B cell (primary cell): ENCODE results near the gene FHIT. TPM values are rescaled to one million over a fixed set of nuclear protein-coding genes. Genes with fewer than 3 reads are reported as not detected.

Source experiments
- ATAC-seq: fragments of 200-7000 bp; cut with Tn5 transposase; one replicate; pipeline ENCODE4 v1.10.0; 2021; ENCODE audit warnings: low read depth, mild to moderate bottlenecking, moderate number of reproducible peaks, moderate library complexity
- CTCF ChIA-PET: fragments of 350-600 bp; sonication (Branson Sonifier 250); formaldehyde crosslinking; loops from one replicate; lab custom pipeline; 2021; ENCODE audit warnings: antibody characterized with exemption, inconsistent platforms; lab: Charles Lee
- POLR2A ChIA-PET: fragments of 350-600 bp; sonication (Branson Sonifier 250); formaldehyde crosslinking; loops from one replicate; lab custom pipeline; 2021; ENCODE audit warnings: antibody characterized with exemption; lab: Charles Lee
- DNase-seq: peaks from one replicate; pipeline ENCODE4 v3.0.0; 2013
- H2AFZ ChIP-seq: 2 replicates; pipeline ENCODE4 v1.6.1; 2012; ENCODE audit warnings: mild to moderate bottlenecking, low read depth, low read length; ENCODE audit not compliant: insufficient read depth, poor library complexity, severe bottlenecking
- H3K27ac ChIP-seq, 2 donors: 1 replicate in 1 of 2; 2 replicates in 1 of 2; pipeline ENCODE4 v1.5.1; 2012 to 2013; ENCODE audit warnings: low read length in 2 of 2, mild to moderate bottlenecking in 2 of 2, moderate library complexity in 1 of 2
- H3K27me3 ChIP-seq, 4 experiments: fragments of 200-600 bp in 1 of 4; sonication (generic) in 1 of 4; replicated peaks in 1 of 4; 1 replicate in 2 of 4; 2 replicates in 2 of 4; pipeline versions ENCODE4 v1.6.1 to v1.7.0; 2013 to 2016; ENCODE audit warnings: low read length in 3 of 4, mild to moderate bottlenecking in 2 of 4, mixed read lengths in 1 of 4, moderate library complexity in 1 of 4; ENCODE audit not compliant: insufficient read depth in 4 of 4, control insufficient read depth in 3 of 4; ENCODE audit errors: control extremely low read depth in 1 of 4
- H3K36me3 ChIP-seq, 2 experiments: replicated peaks in 1 of 2; 1 replicate in 1 of 2; 2 replicates in 1 of 2; pipeline versions ENCODE4 v1.6.1 to v1.7.1; 2013; ENCODE audit warnings: low read length in 1 of 2; ENCODE audit not compliant: insufficient read depth in 2 of 2, control insufficient read depth in 1 of 2; ENCODE audit errors: control extremely low read depth in 1 of 2, extremely low read depth in 1 of 2
- H3K4me1 ChIP-seq, 2 donors: fragments of 200-600 bp in 1 of 2; sonication (generic) in 1 of 2; 1 replicate in 1 of 2; 2 replicates in 1 of 2; pipeline versions ENCODE4 v1.5.1 to v1.6.1; 2013 to 2017; ENCODE audit warnings: low read length in 2 of 2; ENCODE audit not compliant: control insufficient read depth in 2 of 2, insufficient read depth in 2 of 2
- H3K4me2 ChIP-seq: replicated peaks from 2 replicates; pipeline ENCODE3; 2012; ENCODE audit warnings: mild to moderate bottlenecking, low read depth, low read length; ENCODE audit not compliant: poor library complexity, severe bottlenecking
- H3K4me3 ChIP-seq, 5 experiments: fragments of 200-600 bp in 1 of 5; sonication (generic) in 1 of 5; 1 replicate in 3 of 5; 2 replicates in 2 of 5; pipeline versions ENCODE4 v1.5.1 to v1.7.0; 2011 to 2016; ENCODE audit warnings: low read length in 4 of 5, mild to moderate bottlenecking in 4 of 5, low read depth in 2 of 5, control low read depth in 1 of 5, moderate library complexity in 1 of 5; ENCODE audit not compliant: insufficient read depth in 1 of 5; ENCODE audit errors: control extremely low read depth in 1 of 5, extremely low read depth in 1 of 5
- H3K79me2 ChIP-seq: fragments of 200-600 bp; sonication (generic); one replicate; pipeline ENCODE4 v1.6.0; 2016; ENCODE audit warnings: low read length; ENCODE audit not compliant: control insufficient read depth, insufficient read depth
- H3K9ac ChIP-seq: fragments of 200-600 bp; sonication (generic); 2 replicates; pipeline ENCODE4 v1.6.1; 2017; ENCODE audit warnings: mild to moderate bottlenecking, low read length, moderate library complexity
- H3K9me3 ChIP-seq, 3 donors: one replicate each; pipeline versions ENCODE4 v1.6.1 to v1.7.1; 2013; ENCODE audit warnings: low read length in 2 of 3; ENCODE audit not compliant: control insufficient read depth in 2 of 3, insufficient read depth in 1 of 3; ENCODE audit errors: control extremely low read depth in 1 of 3
- H4K20me1 ChIP-seq: 2 replicates; pipeline ENCODE4 v1.6.0; 2012; ENCODE audit warnings: mild to moderate bottlenecking, low read length; ENCODE audit not compliant: insufficient read depth, control insufficient read depth, poor library complexity, severe bottlenecking
- H3K27ac Mint-ChIP-seq: one replicate; pipeline ENCODE4 v1.8.0; 2021; ENCODE audit warnings: mixed read lengths
- H3K27me3 Mint-ChIP-seq: one replicate; pipeline ENCODE4 v1.8.0; 2021; ENCODE audit warnings: mixed read lengths
- H3K4me1 Mint-ChIP-seq: one replicate; pipeline ENCODE4 v1.8.0; 2021; ENCODE audit warnings: mixed read lengths
- H3K4me3 Mint-ChIP-seq: one replicate; pipeline ENCODE4 v1.8.0; 2021; ENCODE audit warnings: mixed read lengths
- H3K9me3 Mint-ChIP-seq: one replicate; pipeline ENCODE4 v1.8.0; 2022; ENCODE audit warnings: mixed read lengths; ENCODE audit not compliant: insufficient read depth
- EZH2 ChIP-seq: IDR thresholded peaks from 2 replicates; pipeline ENCODE4 v1.6.1; 2012; ENCODE audit warnings: borderline replicate concordance, low read depth, mild to moderate bottlenecking, moderate library complexity, low read length; ENCODE audit not compliant: insufficient read depth, poor library complexity, severe bottlenecking
- WGBS: methylation state at CpG from one replicate; pipeline ENCODE4 v1.1.5; 2013; ENCODE audit warnings: missing lambda C conversion rate; ENCODE audit not compliant: insufficient coverage; 5-methylcytosine and 5-hydroxymethylcytosine counted together
- intact Hi-C: fragments of 100-400 bp; cut with micrococcal nuclease; formaldehyde crosslinking; loops from one replicate; pipeline ENCODE4 v1.10.0; 2022
- polyA plus RNA-seq: library from polyadenylated mRNA; depleted of rRNA; stranded (reverse); fragments of >200 nt; gene quantifications from 2 replicates; pipeline ENCODE4 v1.2.3, GENCODE V29; 2012
- total RNA-seq, 2 donors: library from RNA; stranded (reverse); fragments of 120-200 nt in 1 of 2; gene quantifications; 1 replicate in 1 of 2; 2 replicates in 1 of 2; pipeline versions ENCODE4 v1.2.3 to v1.2.4, GENCODE V29; 2013 to 2022
- TF ChIP-seq, protein P1 (sequence below): fragments of 200-600 bp; IDR thresholded peaks from one replicate; pipeline ENCODE4 v1.8.0; 2022; ENCODE audit warnings: antibody characterized with exemption, mild to moderate bottlenecking

The FHIT gene
- total and polyA plus RNA-seq, 2 donors (not counting 1 experiment from before 2014, with no cell fraction given): 1.7 to 7.8 TPM

- Histone ChIP-seq H3K36me3 (no peaks in the 10 kb centered on the region), H3K4me2 (peak overlapping the region; percentile 15), H3K27me3 (no peaks in the 10 kb centered on the region), H3K4me1 (peaks cover 14 to 17% of the 10 kb centered on the region in 2 donors), H3K79me2 (no peaks in the 10 kb centered on the region), H2AFZ (peak overlapping the region; percentile 11), H4K20me1 (no peaks in the 10 kb centered on the region), H3K4me3 (no peak overlapping the region), H3K9ac (no peak overlapping the region), H3K27ac (no peak overlapping the region), H3K9me3 (no peaks in the 10 kb centered on the region)
- CTCF ChIA-PET: interaction anchor here (0.6 to 1.0 kb wide), 3 partner anchors 10 to 233 kb away, joined by 3 to 5 read pairs (median 3); no protein-coding TSS in a partner anchor
- intact Hi-C loops: no loop called here
- DNase-seq (no peak), ATAC-seq (no peak)
- WGBS: no CpG with 5 or more reads among the region's 2 CpGs
- POLR2A ChIA-PET: no interaction called here
- H3K4me3 Mint-ChIP-seq: no peak overlapping the region
- TF ChIP-seq, protein P1, sequence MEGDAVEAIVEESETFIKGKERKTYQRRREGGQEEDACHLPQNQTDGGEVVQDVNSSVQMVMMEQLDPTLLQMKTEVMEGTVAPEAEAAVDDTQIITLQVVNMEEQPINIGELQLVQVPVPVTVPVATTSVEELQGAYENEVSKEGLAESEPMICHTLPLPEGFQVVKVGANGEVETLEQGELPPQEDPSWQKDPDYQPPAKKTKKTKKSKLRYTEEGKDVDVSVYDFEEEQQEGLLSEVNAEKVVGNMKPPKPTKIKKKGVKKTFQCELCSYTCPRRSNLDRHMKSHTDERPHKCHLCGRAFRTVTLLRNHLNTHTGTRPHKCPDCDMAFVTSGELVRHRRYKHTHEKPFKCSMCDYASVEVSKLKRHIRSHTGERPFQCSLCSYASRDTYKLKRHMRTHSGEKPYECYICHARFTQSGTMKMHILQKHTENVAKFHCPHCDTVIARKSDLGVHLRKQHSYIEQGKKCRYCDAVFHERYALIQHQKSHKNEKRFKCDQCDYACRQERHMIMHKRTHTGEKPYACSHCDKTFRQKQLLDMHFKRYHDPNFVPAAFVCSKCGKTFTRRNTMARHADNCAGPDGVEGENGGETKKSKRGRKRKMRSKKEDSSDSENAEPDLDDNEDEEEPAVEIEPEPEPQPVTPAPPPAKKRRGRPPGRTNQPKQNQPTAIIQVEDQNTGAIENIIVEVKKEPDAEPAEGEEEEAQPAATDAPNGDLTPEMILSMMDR: no peak
- no peak for TF ChIP-seq EZH2
- peaks cover 25% of the 10 kb centered on the region for H3K4me1 Mint-ChIP-seq
- no peaks in the 10 kb centered on the region for H3K27me3 Mint-ChIP-seq
- H3K9me3 Mint-ChIP-seq: no peaks in the 10 kb centered on the region
- no peak overlapping the region for H3K27ac Mint-ChIP-seq
Measured at GRCh38 chr3:59811160-59811559, 1440.1 kb downstream of the FHIT start.

DNA sequence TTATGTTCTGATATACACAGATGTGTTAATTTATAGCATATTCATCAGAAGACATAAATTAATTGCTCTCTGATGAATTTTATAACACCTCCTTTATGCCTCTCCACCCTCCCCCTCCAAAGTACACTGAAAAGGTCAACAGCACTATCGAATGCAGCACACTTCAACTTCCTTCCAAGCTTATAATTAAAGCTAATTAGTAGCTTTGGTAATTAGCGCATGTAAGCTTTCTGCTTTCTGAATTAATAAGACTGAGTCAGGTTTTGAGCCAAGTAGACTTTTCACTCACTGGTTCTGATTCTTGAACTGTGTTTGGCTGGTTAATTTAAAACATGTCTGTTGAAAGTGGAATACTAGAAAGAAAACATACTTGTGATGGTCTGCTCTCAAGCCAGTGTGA is 1440.6 kb downstream of the FHIT start:
- Mint-ChIP-seq H3K4me3 (no peak overlapping the region), H3K27me3 (no peaks in the 10 kb centered on the region), H3K27ac (no peak overlapping the region), H3K9me3 (no peaks in the 10 kb centered on the region), H3K4me1 (peaks cover 25% of the 10 kb centered on the region)
- Histone ChIP-seq H3K9me3 (no peaks in the 10 kb centered on the region), H3K9ac (no peak overlapping the region), H2AFZ (no peak overlapping the region), H3K4me1 (peaks cover 14 to 17% of the 10 kb centered on the region in 2 donors), H3K27ac (no peak overlapping the region), H3K79me2 (no peaks in the 10 kb centered on the region), H3K27me3 (no peaks in the 10 kb centered on the region), H4K20me1 (no peaks in the 10 kb centered on the region), H3K4me2 (peak overlapping the region; percentile 15), H3K36me3 (no peaks in the 10 kb centered on the region), H3K4me3 (no peak overlapping the region)
- intact Hi-C loops: no loop called here
- TF ChIP-seq, protein P1: no peak
- TF ChIP-seq EZH2: no peak
- ATAC-seq: no peak
- CTCF ChIA-PET: interaction anchor here (0.8 to 1.3 kb wide), 5 partner anchors 46 to 598 kb away, joined by 3 to 7 read pairs (median 3); no protein-coding TSS in a partner anchor
- no peak for DNase-seq
- no CpG with 5 or more reads among the region's 2 CpGs for WGBS
- POLR2A ChIA-PET: no interaction called here
